D721Med (cell line): ENCODE data around the gene ATXN7.

Source experiments
- DNase-seq: peaks from one replicate; pipeline ENCODE4 v3.0.0; 2011; ENCODE audit warnings: low spot score; ENCODE audit not compliant: insufficient read length
- FAIRE-seq: peaks from 2 replicates; lab custom pipeline; 2011; peaks lifted over from hg19 to GRCh38; lab: Jason Lieb, UNC
- TF ChIP-seq, protein P1 (sequence below): IDR thresholded peaks from 2 replicates; pipeline ENCODE4 v1.5.1; 2012; ENCODE audit warnings: mild to moderate bottlenecking, control low read depth; ENCODE audit not compliant: insufficient read depth; ENCODE audit errors: missing control alignments

ATXN7 gene

DNA sequence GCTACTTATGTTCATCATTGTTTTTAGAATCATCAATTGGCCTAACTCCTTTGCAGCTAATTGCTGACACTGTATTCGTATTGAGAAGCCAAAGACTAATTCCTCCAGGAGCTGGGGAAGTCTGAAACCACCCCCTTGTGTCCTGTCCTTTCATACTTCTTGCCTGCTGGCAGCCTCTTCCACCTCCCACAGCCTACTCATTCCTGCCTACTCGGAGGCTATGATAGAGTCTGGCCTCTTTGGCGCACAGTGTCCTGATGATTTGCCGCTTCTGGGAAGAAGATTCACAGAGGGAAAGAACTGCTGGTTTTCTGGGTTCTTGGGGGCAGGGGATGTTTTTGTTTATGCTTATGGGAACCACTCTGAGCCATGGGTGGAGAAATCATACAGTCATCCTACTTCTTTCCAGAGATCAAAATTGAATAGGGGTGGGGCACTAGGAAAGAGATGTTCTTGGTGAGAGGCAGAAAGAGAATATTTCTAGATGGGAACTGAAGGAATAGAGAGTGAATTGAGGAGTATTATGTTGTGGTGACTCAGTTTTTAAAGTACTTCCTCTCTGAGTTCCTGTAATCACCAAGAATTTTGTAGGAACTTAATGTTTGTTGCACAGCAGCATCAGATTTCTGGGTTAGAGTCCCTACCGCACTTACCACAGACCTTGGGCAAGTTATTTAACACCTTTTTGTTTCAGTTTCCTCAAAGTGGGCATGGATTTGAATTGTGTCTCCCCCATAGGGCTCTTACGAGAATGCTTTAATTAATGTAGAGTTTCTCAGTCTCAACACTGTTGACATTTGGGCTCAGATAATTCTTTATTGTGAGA, 70.6 kb downstream of the ATXN7 start:
- TF ChIP-seq, protein P1, sequence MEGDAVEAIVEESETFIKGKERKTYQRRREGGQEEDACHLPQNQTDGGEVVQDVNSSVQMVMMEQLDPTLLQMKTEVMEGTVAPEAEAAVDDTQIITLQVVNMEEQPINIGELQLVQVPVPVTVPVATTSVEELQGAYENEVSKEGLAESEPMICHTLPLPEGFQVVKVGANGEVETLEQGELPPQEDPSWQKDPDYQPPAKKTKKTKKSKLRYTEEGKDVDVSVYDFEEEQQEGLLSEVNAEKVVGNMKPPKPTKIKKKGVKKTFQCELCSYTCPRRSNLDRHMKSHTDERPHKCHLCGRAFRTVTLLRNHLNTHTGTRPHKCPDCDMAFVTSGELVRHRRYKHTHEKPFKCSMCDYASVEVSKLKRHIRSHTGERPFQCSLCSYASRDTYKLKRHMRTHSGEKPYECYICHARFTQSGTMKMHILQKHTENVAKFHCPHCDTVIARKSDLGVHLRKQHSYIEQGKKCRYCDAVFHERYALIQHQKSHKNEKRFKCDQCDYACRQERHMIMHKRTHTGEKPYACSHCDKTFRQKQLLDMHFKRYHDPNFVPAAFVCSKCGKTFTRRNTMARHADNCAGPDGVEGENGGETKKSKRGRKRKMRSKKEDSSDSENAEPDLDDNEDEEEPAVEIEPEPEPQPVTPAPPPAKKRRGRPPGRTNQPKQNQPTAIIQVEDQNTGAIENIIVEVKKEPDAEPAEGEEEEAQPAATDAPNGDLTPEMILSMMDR = no peak
- FAIRE-seq = no peak
- DNase-seq = no peak

DNA sequence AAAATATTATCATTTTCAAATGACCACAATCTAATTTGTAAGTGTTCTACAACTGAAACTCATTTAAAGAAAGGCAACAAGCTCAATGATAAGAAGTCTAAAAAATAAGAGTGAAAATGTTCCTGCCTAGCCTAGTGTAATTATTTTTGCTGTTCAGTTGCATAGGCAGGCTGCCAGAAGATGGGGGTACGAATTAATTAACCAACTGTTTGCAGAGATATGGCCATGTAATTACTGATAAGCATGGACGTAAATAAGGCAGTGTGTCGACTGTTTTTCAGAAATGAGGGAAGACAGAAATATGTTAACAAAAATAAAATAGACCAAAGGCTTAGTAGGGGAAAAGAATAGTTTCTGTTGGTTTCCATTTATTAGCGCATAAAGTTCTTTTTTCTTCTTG, 73.3 kb downstream of the ATXN7 start:
- TF ChIP-seq, protein P1 = no peak
- DNase-seq = no peak
- no peak for FAIRE-seq

GRCh38 chr3:63937661-63938651, 74.3 kb downstream of the ATXN7 start:
- DNase-seq (no peak), FAIRE-seq (peak; percentile 90)
- TF ChIP-seq, protein P1 = no peak

- no peak for FAIRE-seq
- DNase-seq = no peak
- TF ChIP-seq, protein P1 = no peak
Measured at GRCh38 chr3:63940389-63940757, 76.7 kb downstream of the ATXN7 start.

DNA sequence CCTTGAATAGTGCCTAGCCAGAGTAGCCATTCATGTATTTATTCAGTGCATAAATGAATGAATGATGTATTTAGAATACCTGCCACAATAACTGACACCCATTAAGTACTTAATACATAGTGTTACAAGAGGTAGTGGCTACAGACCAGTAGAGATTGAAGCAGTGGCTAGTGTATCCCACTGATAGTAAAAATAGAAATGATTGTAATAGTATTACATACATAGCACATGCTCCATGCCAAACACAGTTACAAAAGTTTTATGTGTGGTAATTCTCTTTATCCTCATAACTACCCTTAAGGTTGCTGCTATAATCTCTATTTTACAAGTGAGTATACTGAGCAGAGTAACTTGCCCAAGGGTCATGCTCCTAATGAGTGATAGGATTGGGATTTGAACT, 78.9 kb downstream of the ATXN7 start:
- TF ChIP-seq, protein P1 = no peak
- FAIRE-seq (no peak), DNase-seq (no peak)

DNA sequence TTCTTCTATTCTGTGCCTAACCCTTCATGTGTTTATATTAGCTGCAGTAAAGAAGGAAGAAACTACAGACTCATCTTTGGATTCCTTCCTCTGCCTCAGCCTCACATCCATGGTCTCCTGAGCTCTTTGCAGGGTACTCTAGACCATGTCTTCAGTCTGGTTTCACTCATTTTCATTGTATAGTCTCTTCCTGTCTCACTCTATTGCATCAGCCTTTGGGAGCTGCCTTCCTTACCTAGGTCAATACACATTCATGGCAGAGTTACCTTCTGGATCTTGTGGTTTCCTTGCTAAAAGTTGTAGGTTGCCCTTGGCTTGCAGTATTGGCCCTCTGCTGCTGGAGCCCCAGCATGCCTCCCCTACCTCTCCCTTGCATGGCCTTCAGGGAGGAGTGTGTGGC, 80.0 kb downstream of the ATXN7 start:
- DNase-seq (no peak), FAIRE-seq (no peak)

More for the DNA sequence above, 80.0 kb downstream of the ATXN7 start:
- TF ChIP-seq, protein P1 = no peak
